Stomach (tissue), 4 donors: ENCODE results near the gene LIPA.

Experiments used
- CTCF ChIP-seq, 7 experiments: fragments of 450-650 bp in 4 of 7; fragments of 200-600 bp in 3 of 7; sonication (generic) in 3 of 7; IDR thresholded peaks; one replicate each; pipeline ENCODE4 v1.5.1; 2016 to 2019; ENCODE audit warnings: antibody characterized with exemption in 7 of 7, control low read depth in 2 of 7, mild to moderate bottlenecking in 1 of 7
- EP300 ChIP-seq: sonication (generic); formaldehyde crosslinking; IDR thresholded peaks from one replicate; pipeline ENCODE4 v1.6.1; 2017; ENCODE audit warnings: antibody characterized with exemption
- POLR2A ChIP-seq, 4 donors: fragments of 450-650 bp; IDR thresholded peaks; one replicate each; pipeline ENCODE4 v1.6.1; 2016; ENCODE audit warnings: antibody characterized with exemption in 4 of 4, control low read depth in 2 of 4, mild to moderate bottlenecking in 1 of 4, moderate library complexity in 1 of 4

- no peak for TF ChIP-seq CTCF (IDR thresholded peaks at IDR 0.05)
- no peak for TF ChIP-seq EP300
- no peak for TF ChIP-seq POLR2A (IDR thresholded peaks at IDR 0.05)
Observed at GRCh38 chr10:89183571-89183970, 68.0 kb downstream of the LIPA start.
